RKO (cell line): Measurements from ENCODE around the gene ADARB2.
"Not testable (repeated sequence)": the region's sequence is repeated elsewhere in the genome, so short reads cannot be mapped to it uniquely, and the experiment has no call there.

Source experiments
- DNase-seq: peaks from one replicate; pipeline ENCODE4 v3.0.0-alpha.2; 2016; ENCODE audit warnings: low spot score

The ADARB2 gene

DNA sequence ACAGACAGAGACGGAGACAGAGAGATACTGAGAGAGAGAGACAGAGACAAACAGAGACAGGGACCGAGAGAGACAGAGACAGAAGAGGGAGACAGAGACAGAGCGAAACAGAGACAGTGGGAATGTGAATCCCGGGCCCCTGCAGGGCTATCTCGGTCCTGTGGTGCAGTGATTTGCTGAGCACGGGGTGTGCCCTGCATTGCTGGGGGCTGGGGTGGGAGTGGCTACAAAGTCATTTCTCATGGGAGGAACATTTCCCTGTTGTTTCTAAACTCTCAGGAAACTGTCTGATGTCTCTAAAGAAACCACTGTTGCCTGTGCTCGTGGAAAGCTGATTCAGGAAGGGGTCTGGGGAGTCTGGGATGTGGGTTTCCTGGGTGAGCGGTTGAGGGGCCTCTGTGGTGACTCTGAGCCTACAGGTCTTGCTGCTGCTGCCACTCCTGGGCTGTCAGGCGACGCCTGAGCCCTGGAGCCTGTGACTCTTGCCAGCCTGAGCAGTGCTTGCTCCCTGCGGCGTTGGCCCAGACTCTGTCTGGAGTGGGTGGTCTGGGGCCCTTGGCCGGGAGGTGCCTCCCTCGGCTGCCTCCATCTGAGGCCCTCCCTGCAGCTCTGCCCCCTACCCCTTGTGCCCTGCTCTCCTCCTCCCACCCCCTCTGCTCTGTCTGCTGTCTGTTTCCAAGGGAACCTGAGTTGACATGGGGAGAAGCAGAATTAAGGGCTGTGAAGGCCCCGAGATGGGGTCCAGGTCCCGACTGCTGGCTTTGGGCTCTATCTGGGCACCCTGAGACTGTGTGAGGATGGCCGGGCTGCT, 389.2 kb downstream of the ADARB2 start:
- DNase-seq, result no peak

GRCh38 chr10:1347525-1347924, 389.8 kb downstream of the ADARB2 start:
- no peak for DNase-seq

DNA sequence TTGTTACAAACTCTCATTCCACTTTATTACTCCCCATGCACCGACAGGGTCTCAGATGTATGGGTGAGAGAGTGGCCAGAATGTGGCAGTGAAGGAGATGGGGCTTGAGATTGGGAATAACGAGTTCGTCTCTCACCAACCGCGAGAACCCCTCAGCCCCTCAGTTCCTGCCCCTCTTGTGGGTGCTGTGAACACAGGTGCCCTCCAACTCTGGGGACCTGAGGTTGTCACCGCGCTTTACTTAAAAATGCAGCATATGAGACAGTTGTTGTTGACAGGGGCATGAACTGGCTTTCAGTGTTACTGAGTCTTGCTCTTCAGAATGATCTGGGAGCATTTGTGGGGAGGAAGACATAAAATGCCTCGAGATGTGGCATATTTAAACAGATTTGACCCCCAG, 391.1 kb downstream of the ADARB2 start:
- no peak for DNase-seq

- DNase-seq, result no peak
These were observed 392.0 kb downstream of the ADARB2 start for GRCh38 chr10:1345368-1345767.

- DNase-seq, result no peak
These were observed 392.5 kb downstream of the ADARB2 start for GRCh38 chr10:1344846-1345245.

DNA sequence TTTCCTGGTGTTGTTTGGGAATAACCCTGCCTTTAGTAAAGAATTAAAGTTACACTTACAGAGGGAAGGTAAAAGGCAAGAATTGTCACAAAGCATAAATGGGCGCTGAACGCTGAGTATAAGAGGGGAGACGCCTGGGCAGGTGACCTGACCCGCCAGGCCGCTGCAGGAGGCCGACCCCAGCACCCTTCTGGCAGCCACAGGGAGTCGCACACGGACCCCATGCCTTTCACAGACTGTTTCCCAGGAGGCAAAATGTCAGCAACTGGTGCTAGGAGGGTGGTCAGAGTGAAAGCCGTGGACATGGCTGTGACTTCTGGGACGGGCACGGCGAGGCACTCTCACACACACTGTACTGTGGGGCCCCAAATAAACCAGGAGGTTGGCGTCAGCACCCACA, 392.9 kb downstream of the ADARB2 start:
- DNase-seq, result no peak

DNA sequence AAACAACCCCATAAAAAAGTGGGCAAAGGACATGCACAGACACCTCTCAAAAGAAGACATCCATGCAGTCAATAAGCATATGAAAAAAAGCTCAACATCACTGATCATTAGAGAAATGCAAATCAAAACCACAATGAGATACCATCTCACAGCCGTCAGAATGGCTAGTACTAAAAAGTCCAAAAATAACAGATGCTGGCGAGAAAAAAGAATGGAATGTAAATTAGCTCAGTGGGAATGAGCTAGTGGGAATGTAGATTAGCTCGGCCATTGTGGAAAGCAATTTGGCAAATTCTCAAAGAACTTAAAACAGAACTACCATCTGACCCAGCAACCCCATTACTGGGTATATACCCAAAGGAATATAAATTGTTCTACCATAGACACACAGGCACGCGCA, 394.1 kb downstream of the ADARB2 start:
- DNase-seq, result no peak

GRCh38 chr10:1341052-1341451, 396.3 kb downstream of the ADARB2 start:
- DNase-seq, result not testable (repeated sequence)

GRCh38 chr10:1339396-1339795, 397.9 kb downstream of the ADARB2 start:
- no peak for DNase-seq

GRCh38 chr10:1335642-1336041, 401.7 kb downstream of the ADARB2 start:
- no peak for DNase-seq

DNA sequence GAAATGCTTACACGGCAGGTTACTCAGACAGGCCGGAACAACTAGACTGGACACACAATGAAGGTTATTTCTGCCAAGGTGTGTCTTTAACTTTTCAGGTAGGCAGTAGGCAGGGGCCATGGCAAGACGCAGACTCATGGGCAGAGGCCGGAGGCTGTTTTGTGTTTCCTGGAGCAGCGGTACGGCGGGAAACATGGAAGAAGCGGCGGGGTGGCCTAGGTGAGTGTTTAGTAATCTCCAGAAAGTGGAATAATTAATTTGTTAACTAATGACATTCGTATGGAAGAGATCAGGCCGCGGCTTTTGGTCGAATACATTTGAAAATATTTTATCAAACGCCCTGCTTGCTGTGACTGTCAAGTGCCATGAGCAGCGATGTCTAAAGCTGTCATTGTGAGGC, 403.3 kb downstream of the ADARB2 start:
- DNase-seq, result no peak

DNA sequence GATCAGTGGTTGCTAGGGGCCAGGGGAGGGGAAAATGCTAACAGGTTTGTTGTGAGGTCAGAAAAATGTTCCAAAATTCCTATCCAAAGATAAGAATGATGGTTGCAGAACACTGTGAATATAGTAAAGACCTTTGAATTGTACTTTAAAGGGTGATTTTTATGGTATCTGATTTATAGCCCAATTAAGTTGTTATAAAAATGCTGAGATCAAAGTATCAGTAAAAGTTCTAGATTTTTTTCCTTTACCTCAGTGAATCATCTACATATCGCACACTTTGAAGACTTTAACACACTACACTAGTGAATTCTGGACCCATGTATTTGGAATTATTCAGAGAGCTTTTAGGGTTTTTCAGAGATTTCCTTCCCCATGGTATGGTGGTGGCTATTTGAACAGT, 405.8 kb downstream of the ADARB2 start:
- no peak for DNase-seq

DNA sequence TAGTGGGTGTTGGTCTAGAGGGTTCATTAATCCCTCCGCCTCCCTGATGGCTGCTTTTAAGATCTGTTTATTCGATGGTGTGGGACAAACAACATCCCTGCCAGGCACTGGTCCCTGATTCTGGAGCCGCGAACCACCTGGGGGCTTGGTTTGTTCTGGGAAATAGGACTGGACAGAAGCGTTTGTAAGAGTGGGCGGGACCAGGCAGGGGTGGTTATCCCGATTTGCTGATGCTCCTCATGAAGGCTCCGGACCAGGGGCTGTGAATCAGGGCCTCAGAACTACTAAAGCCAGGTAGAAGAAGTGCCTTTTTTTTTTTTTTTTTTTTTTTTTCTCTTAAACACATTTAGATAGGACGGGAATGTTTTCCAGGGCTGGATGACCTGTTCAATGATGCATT, 407.7 kb downstream of the ADARB2 start:
- DNase-seq, result no peak

DNA sequence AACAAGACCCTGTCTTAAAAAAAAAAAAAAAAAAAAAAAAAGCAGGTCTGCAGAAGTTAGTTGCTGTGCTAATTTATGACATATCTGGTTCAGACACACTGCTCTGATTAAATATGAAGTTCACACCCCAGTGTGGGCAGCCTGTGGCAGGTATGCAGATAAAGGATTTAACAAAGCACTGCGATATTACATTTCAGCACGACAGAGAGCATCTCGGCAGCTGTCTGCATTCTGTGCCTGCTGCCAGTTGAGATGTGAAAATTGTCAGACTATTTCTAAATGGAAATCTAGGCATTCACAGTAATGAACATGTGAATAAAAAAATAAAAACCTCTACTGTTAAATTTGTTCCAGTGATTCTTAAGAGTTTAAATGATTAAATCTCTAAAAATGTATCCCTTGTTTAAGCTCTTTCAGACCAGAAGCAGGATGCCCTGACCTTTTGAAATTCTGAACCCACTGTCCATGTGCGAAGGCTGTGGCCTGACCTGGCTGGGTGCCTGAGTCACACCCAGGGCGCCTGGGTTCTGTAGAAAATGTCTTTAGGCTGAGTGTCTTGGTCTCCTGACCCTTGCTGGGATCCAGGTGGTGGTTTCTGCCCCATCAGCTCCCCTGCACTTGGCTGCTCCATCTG, 408.2 kb downstream of the ADARB2 start:
- DNase-seq, result no peak

- no peak for DNase-seq
These were observed 409.0 kb downstream of the ADARB2 start for GRCh38 chr10:1328161-1328823.

DNA sequence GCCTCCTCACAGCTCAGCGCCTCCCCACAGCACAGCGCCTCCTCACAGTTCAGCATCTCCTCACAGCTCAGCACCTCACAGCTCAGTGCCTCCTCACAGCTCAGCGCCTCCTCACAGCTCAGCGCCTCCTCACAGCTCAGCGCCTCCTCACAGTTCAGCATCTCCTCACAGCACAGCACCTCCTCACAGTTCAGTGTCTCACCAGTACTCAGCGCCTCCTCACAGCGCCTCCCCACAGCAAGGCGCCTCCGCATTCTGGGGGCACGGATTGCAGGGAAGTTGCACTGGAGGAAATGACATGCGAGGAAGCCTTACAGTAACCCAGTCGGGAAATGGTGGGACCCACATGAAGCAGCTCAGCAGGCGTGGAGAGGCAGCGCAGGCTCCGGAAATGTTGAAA, 409.6 kb downstream of the ADARB2 start:
- no peak for DNase-seq

DNA sequence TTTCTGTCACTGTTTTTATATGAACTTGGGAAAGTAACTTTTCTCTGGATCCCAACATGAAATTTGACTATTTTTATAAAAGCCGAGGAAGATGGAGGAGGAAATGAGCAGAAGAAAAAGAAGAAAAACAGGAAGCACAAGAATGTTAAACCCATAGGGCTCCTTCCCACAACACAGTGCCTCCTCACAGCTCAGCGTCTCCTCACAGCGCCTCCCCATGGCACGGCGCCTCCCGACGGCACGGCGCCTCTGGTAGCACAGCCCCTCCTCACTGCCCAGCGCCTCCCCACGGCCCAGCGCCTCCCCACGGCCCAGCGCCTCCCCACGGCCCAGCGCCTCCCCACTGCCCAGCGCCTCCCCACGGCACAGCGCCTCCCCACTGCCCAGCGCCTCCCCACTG, 410.8 kb downstream of the ADARB2 start:
- not testable (repeated sequence) for DNase-seq

DNA sequence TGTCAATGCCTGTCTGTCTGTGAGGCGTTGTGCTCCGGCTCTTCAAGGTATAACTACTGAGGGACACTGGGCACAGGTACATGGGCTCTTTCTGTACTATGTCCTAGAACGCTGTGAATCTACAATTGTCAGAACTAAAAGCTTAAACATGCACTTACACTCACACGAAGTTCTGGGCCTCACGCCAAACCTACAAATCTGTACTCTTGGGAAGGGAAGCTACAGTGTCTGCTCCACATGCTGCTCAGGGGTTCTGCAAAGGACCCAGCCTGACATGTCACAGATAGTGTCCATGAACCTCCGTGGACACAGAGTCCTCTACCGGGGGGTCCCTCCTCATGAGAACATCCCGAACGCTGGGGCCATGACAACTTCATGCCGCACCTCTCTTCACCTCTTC, 412.4 kb downstream of the ADARB2 start:
- no peak for DNase-seq

DNA sequence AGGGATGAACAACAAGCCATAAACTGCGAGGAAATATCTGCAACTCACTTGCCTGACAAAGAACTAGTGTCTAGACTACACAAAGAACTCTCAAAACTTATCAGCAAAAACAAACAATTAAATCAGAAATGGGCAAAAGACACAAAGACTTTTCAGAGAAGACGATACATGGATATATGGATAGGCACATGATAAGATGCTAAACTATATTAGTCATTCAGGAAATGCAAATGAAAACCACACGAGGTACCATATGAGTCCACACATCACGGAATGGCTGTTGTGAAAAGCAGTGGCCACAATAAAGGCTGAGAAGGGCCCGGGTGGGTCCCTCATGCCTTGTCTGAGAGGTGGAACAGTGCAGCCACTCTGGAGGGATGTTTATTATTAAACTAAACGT, 413.4 kb downstream of the ADARB2 start:
- DNase-seq, result no peak

- no peak for DNase-seq
These were observed 416.5 kb downstream of the ADARB2 start for GRCh38 chr10:1320739-1321320.

DNA sequence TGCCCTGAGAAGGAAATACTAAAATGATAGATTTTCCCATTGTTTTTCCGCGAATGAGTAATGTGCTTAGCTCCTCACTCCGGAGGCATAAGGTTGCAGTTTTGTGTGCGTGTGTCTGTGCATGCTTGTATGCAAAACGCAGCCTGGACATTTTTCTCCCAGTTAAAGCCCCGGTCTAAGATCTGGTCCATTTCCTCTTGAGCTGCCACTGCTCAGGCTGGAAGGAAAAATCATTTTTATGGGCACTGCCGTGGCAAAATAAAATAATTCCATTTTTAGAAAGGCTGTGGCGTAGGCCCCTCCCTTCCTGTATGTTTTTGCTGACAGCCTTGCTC, 420.5 kb downstream of the ADARB2 start:
- no peak for DNase-seq

DNA sequence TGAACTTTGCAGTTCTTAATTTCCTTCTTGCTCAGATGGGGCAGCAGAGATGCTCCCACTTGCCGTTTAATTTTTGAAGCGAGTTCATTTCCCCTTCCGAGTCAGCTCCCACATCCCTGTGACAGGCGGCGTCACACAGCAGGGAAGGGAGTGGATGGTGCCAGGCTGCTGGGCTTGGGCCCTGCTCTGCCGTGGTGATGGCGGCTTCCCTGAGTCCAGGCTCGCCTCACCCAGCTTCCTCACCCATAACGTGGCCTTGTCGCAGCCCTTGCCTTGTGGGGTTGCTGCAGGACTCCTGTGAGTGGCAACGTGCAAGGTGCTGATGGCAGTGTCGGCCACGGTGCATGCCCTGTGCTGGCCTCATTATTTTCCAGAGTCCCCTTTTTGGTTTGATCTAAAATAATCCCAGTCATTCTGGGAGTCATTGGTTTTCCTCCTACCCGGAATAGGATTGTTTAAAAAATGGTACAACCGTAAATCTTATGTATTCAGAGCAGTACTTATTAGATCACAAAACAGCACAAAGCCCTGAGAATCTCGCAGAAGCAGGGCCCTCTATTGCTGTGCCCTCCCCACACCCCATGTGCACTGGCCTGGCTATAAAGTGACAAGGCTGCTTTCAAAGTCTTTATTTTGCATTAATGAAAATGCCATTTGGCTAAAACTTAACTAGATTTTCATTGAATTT, 421.1 kb downstream of the ADARB2 start:
- no peak for DNase-seq
